Left ventricle myocardium inferior (tissue), 1 donor: ENCODE results near the gene NTN4. TPM values are rescaled to one million over a fixed set of nuclear protein-coding genes. Genes with fewer than 3 reads are reported as not detected.
A peak's percentile ranks its signal among the peaks of the same experiment; 100 is the strongest.

ENCODE experiments used
- DNase-seq: peaks from one replicate; pipeline ENCODE4 v3.0.0-alpha.2; 2020
- H3K27ac ChIP-seq: fragments of 200-600 bp; replicated peaks from 2 replicates; pipeline ENCODE4 v1.8.0; 2021
- H3K27me3 ChIP-seq: fragments of 200-600 bp; 2 replicates; pipeline ENCODE4 v1.8.0; 2021; ENCODE audit warnings: low read depth
- H3K36me3 ChIP-seq: fragments of 200-600 bp; 2 replicates; pipeline ENCODE4 v1.8.0; 2021
- H3K4me1 ChIP-seq: fragments of 200-600 bp; 2 replicates; pipeline ENCODE4 v1.8.0; 2021
- H3K4me3 ChIP-seq: fragments of 200-600 bp; 2 replicates; pipeline ENCODE4 v1.8.0; 2021; ENCODE audit warnings: mild to moderate bottlenecking, moderate library complexity
- H3K9me3 ChIP-seq: fragments of 200-600 bp; replicated peaks from 2 replicates; pipeline ENCODE4 v1.8.0; 2021
- intact Hi-C: fragments of 100-400 bp; cut with micrococcal nuclease; formaldehyde crosslinking; loops from one replicate; pipeline ENCODE4 v1.11.0; 2022
- total RNA-seq: library from RNA; stranded (reverse); fragmentation: NEBNext Ultra II Directional; extraction: Animal tissue kit (Norgen Biotek cat#: 25700); gene quantifications from one replicate; pipeline ENCODE4 v1.2.1, GENCODE V29; 2021
- TF ChIP-seq, protein P1 (sequence below): fragments of 200-600 bp; IDR thresholded peaks from 2 replicates; pipeline ENCODE4 v1.8.0; 2021; ENCODE audit warnings: antibody characterized with exemption, mild to moderate bottlenecking, borderline replicate concordance
- donor health status: DM: no; HTN: yes; CAD: no; lungs with severe emphysema.

NTN4 gene
- total RNA-seq, 1 donor from 2014 or later, result 76.8 TPM

DNA sequence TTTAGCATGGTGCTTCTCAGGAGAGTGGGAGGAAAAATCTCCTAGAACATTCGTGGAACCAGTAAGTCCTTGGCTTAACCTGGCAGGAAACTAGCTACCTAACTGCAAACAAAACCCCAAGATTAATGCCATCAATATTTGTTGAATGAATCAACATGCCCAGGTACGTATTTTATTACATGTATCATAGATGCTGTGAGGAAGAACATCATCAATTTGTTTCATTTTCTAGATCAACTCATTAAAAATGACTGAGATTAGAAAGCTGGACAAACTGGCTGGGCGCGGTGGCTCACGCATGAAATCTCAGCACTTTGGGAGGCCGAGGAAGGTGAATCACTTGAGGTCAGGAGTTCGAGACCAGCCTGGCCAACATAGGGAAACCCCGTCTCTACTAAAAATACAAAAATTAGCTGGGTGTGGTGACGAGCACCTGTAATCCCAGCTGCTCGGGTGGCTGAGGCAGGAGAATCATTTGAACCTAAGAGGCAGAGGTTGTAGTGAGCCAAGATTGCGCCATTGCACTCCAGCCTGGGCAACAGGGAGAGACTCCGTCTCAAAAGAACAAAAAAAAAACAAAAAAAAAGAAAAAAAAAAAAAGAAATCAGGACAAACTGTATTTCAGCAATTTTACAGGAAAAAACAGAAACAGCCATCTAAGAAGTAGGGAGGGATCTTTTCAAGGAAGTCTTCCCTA lies 88.7 kb downstream of the NTN4 start:
- no peaks in the 10 kb centered on the region for H3K9me3 ChIP-seq
- peaks cover 11% of the 10 kb centered on the region for H3K36me3 ChIP-seq
- H3K4me3 ChIP-seq, result no peak overlapping the region
- no peaks in the 10 kb centered on the region for H3K27me3 ChIP-seq
- intact Hi-C loops, result no loop called here
- no peak for DNase-seq
- peaks cover 63% of the 10 kb centered on the region for H3K4me1 ChIP-seq
- TF ChIP-seq, protein P1, sequence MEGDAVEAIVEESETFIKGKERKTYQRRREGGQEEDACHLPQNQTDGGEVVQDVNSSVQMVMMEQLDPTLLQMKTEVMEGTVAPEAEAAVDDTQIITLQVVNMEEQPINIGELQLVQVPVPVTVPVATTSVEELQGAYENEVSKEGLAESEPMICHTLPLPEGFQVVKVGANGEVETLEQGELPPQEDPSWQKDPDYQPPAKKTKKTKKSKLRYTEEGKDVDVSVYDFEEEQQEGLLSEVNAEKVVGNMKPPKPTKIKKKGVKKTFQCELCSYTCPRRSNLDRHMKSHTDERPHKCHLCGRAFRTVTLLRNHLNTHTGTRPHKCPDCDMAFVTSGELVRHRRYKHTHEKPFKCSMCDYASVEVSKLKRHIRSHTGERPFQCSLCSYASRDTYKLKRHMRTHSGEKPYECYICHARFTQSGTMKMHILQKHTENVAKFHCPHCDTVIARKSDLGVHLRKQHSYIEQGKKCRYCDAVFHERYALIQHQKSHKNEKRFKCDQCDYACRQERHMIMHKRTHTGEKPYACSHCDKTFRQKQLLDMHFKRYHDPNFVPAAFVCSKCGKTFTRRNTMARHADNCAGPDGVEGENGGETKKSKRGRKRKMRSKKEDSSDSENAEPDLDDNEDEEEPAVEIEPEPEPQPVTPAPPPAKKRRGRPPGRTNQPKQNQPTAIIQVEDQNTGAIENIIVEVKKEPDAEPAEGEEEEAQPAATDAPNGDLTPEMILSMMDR, result no peak
- peak overlapping the region; percentile 71 for H3K27ac ChIP-seq

DNA sequence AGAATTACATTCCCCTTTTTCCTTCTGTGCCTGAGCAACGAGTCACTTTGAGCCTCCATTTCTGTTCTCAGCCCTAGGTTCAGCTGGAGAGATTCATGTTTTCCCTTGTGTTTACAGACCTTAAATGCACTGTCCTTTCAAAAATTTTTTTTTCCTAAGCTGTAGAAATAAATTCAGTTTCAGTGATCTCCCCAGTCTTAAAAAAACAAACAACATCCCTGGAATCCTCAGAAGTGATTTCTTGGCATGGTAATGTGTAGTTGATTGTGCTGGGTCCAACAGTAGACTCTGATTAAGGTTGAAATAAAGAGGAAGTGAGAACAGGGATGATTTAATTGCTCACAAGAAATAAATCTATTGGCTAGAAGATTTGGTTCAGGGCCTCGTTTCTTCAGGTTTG lies 89.3 kb downstream of the NTN4 start:
- intact Hi-C loops, result no loop called here
- Histone ChIP-seq H3K27ac (peak overlapping the region; percentile 71), H3K4me1 (peaks cover 57% of the 10 kb centered on the region), H3K4me3 (no peak overlapping the region), H3K27me3 (no peaks in the 10 kb centered on the region), H3K36me3 (peaks cover 11% of the 10 kb centered on the region), H3K9me3 (no peaks in the 10 kb centered on the region)
- TF ChIP-seq, protein P1, result no peak
- no peak for DNase-seq

DNA sequence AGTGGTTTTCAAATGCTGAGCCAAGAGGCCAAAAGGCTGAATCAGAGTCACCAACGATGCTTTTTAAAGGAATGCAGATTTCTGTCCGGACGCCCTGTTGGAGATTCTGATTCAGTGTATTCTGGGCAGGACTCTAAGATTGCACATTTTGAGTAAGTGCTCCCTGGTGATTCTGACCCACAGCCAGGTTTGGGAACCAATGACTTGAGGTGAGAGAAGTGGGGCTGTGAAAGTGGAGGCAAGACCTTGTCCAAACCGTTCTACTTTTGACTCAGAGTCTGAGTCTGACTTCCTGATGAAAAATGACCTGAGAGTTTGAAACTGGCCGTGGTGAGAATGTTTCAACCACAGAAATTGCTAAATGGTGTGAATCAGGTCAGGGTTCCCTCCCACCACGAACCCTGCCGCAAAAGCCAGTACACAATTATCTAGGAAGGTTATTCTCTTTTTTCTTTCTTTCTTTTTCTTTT lies 90.2 kb downstream of the NTN4 start:
- TF ChIP-seq, protein P1, result no peak
- Histone ChIP-seq H3K36me3 (peaks cover 11% of the 10 kb centered on the region), H3K27me3 (no peaks in the 10 kb centered on the region), H3K4me3 (no peak overlapping the region), H3K9me3 (no peaks in the 10 kb centered on the region), H3K4me1 (peaks cover 48% of the 10 kb centered on the region), H3K27ac (peak overlapping the region; percentile 71)
- intact Hi-C loops, result no loop called here
- no peak for DNase-seq

DNA sequence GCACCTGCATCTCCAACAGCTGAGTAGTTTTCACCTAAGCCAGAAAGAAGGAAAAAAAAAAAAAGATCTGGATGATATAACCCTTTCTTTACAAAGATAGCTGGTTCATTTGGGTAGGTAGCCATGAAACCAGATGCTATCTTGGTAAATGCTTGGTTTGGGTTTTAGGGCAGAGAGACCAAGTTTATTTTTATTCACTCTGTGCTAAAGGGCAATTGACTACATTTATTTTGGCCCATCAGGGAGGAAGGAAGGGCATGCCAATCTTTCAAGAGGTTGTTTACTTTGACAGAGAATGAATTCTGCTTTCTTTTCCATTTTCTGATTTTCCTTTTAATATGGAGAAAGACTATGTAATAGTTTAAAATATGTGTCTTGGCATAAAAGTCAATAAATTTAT lies 91.0 kb downstream of the NTN4 start:
- Histone ChIP-seq H3K9me3 (no peaks in the 10 kb centered on the region), H3K27ac (peak overlapping the region; percentile 71), H3K27me3 (no peaks in the 10 kb centered on the region), H3K4me1 (peaks cover 43% of the 10 kb centered on the region), H3K4me3 (no peak overlapping the region), H3K36me3 (peaks cover 9% of the 10 kb centered on the region)
- intact Hi-C loops, result no loop called here
- DNase-seq, result no peak
- TF ChIP-seq, protein P1, result no peak

DNA sequence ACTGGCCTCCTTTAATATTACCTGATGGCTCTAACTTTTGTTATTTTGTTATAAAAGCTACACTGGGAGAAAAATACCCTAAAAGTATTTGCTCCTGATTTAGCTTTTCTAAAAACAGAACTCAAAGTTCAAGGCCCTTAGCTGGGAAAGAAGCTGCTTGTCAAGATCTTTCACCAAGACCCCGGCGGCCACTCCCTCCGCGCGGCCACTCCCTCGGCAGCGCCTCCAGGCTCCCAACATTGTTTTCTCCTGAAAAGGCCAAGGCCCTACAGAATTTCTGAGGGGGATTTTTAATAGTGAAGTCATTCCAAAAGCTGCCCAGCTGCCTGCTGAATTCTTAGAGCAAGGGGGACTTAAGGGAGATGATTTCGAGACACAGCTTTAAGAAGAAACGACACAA lies 96.4 kb downstream of the NTN4 start:
- intact Hi-C loops, result no loop called here
- Histone ChIP-seq H3K27me3 (no peaks in the 10 kb centered on the region), H3K36me3 (peaks cover 3% of the 10 kb centered on the region), H3K9me3 (no peaks in the 10 kb centered on the region), H3K27ac (peak overlapping the region; percentile 71), H3K4me3 (no peak overlapping the region), H3K4me1 (peaks cover 23% of the 10 kb centered on the region)
- TF ChIP-seq, protein P1, result no peak
- DNase-seq, result peak; percentile 41
